Daoy (cell line): Measurements from ENCODE around the gene TBC1D2B. TPM values are rescaled to one million over a fixed set of nuclear protein-coding genes. Genes with fewer than 3 reads are reported as not detected.

ENCODE experiments used
- DNase-seq: peaks from one replicate; pipeline ENCODE4 v3.0.0-alpha.2; 2015; ENCODE audit warnings: low read depth
- total RNA-seq: library from RNA; depleted of rRNA; stranded (reverse); fragments of >200 nt; shearing (Covaris generic); gene quantifications from 2 replicates; pipeline ENCODE4 v1.2.3, GENCODE V29; 2014; rRNA removed

Gene TBC1D2B
- total RNA-seq, 1 experiment from 2014 or later = 8.2 TPM

DNA sequence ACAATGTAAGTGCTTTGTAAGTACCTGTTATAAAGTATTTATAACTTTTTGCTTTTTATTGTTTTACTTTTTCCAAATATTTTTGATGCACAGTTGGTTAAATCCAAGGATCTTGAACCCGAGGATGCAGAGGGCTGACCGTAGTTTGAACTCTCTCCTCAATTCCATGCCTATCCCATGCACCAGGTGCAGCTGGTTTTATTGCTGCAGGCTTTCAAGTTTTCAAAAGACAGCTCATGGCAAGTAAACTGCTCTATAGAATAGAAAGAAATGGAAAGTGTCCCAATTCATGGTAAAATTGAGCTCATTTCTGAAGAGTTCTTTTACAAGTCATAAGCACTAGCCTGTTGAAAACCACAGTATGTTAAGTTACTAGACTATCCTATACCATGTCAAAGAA is 131.9 kb downstream of the TBC1D2B start:
- DNase-seq = no peak

Other genes with a start within 250 kb of the TBC1D2B start
- not detected in 2 replicates for gene SH2D7, start 14.8 kb upstream of the TBC1D2B start, total RNA-seq
- gene CIB2, start 53.7 kb upstream of the TBC1D2B start, total RNA-seq = 2.0 and 6.7 TPM in 2 replicates
- 56.3 and 74.2 TPM in 2 replicates for gene IDH3A, start 71.7 kb upstream of the TBC1D2B start, total RNA-seq
- not detected in 2 replicates for gene ACSBG1, start 156.9 kb upstream of the TBC1D2B start, total RNA-seq
- 1.6 TPM in 1 of 2 replicates, not detected in the other for gene DNAJA4, start 186.9 kb upstream of the TBC1D2B start, total RNA-seq
- gene SKIC8, start 221.9 kb upstream of the TBC1D2B start, total RNA-seq = 104 and 162 TPM in 2 replicates